22Rv1 (cell line): Measurements from ENCODE around the gene TSGA10.
A peak's percentile ranks its signal among the peaks of the same experiment; 100 is the strongest.

Experiments used
- ZFX ChIP-seq: fragments of 450-650 bp; IDR thresholded peaks from 2 replicates; pipeline ENCODE4 v1.6.1; 2017; ENCODE audit warnings: antibody characterized with exemption, borderline replicate concordance
- TF ChIP-seq, protein P1 (sequence below): fragments of 450-650 bp; IDR thresholded peaks from 2 replicates; pipeline ENCODE4 v1.5.1; 2017; ENCODE audit warnings: mild to moderate bottlenecking

DNA sequence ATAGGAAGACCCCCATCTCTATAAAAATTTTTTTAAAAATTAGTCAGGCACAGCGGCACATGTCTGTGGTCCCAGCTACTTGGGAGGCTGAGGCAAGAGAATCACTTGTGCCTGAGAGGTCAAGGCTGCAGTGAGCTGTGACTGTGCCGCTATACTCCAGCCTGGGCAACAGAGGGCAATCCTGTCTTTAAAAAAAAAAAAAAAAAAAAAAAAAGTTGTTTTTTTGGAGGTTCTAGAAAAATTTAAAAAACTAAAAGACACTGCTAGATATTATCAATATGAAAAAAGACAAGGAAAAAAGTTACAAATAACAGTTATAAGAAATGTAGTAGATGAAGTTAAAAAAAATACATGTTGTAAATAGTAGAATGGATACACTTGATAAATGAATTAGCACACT is 69.3 kb downstream of the TSGA10 start:
- TF ChIP-seq, protein P1, sequence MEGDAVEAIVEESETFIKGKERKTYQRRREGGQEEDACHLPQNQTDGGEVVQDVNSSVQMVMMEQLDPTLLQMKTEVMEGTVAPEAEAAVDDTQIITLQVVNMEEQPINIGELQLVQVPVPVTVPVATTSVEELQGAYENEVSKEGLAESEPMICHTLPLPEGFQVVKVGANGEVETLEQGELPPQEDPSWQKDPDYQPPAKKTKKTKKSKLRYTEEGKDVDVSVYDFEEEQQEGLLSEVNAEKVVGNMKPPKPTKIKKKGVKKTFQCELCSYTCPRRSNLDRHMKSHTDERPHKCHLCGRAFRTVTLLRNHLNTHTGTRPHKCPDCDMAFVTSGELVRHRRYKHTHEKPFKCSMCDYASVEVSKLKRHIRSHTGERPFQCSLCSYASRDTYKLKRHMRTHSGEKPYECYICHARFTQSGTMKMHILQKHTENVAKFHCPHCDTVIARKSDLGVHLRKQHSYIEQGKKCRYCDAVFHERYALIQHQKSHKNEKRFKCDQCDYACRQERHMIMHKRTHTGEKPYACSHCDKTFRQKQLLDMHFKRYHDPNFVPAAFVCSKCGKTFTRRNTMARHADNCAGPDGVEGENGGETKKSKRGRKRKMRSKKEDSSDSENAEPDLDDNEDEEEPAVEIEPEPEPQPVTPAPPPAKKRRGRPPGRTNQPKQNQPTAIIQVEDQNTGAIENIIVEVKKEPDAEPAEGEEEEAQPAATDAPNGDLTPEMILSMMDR, result peak; percentile 43
- TF ChIP-seq ZFX, result no peak
